K562 (cell line): Measurements from ENCODE around the gene RARRES2. TPM values are rescaled to one million over a fixed set of nuclear protein-coding genes. Genes with fewer than 3 reads are reported as not detected.
"Not testable (repeated sequence)": the region's sequence is repeated elsewhere in the genome, so short reads cannot be mapped to it uniquely, and the experiment has no call there.

ENCODE experiments used
- AFF1 ChIP-seq, 2 experiments: fragments of 450-650 bp; IDR thresholded peaks; 2 replicates each; pipeline ENCODE4 v1.6.1; 2018; ENCODE audit warnings: mild to moderate bottlenecking in 2 of 2, low read depth in 1 of 2; ENCODE audit not compliant: partially characterized antibody in 2 of 2
- ARHGAP35 ChIP-seq: fragments of 450-650 bp; IDR thresholded peaks from 2 replicates; pipeline ENCODE4 v1.6.1; 2018; ENCODE audit not compliant: partially characterized antibody
- CREB3L1 ChIP-seq: fragments of 450-650 bp; IDR thresholded peaks from 2 replicates; pipeline ENCODE4 v1.6.1; 2014; ENCODE audit warnings: low read depth, mild to moderate bottlenecking, moderate library complexity, borderline replicate concordance
- CXXC5 ChIP-seq: fragments of 250-450 bp; sonication (Bioruptor Pico); IDR thresholded peaks from 2 replicates; pipeline ENCODE4 v1.8.0; 2022; ENCODE audit warnings: inconsistent platforms, mild to moderate bottlenecking, moderate library complexity
- HMBOX1 ChIP-seq: sonication (generic); IDR thresholded peaks from 2 replicates; pipeline ENCODE4 v1.6.1; 2016
- JUN ChIP-seq, 2 experiments: sonication (generic) in 1 of 2; formaldehyde crosslinking in 1 of 2; IDR thresholded peaks; 2 replicates each; pipeline versions ENCODE4 v1.6.1 to v1.8.0; 2012 to 2022; ENCODE audit warnings: borderline replicate concordance in 2 of 2, mild to moderate bottlenecking in 2 of 2, improper control_type of control experiment in 1 of 2, low read depth in 1 of 2, low read length in 1 of 2, missing genetic modification reagents in 1 of 2
- MAX ChIP-seq: sonication (generic); formaldehyde crosslinking; IDR thresholded peaks from 2 replicates; pipeline ENCODE4 v1.9.0; 2022; ENCODE audit warnings: mild to moderate bottlenecking, missing genetic modification reagents
- NR2C1 ChIP-seq, 2 experiments: fragments of 450-650 bp; IDR thresholded peaks; 2 replicates each; pipeline ENCODE4 v1.6.1; 2017; ENCODE audit warnings: mild to moderate bottlenecking in 2 of 2, antibody characterized with exemption in 1 of 2, inconsistent platforms in 1 of 2, missing compliant biosample characterization in 1 of 2, missing genetic modification characterization in 1 of 2
- OTX1 ChIP-seq: fragments of 450-650 bp; formaldehyde crosslinking; IDR thresholded peaks from 2 replicates; pipeline ENCODE4 v1.4.0; 2022; ENCODE audit warnings: mild to moderate bottlenecking
- SMARCE1 ChIP-seq: fragments of 450-650 bp; IDR thresholded peaks from 2 replicates; pipeline ENCODE4 v1.7.1; 2016; ENCODE audit warnings: mild to moderate bottlenecking
- polyA plus RNA-seq, 8 experiments: library from polyadenylated mRNA; depleted of rRNA in 4 of 8; stranded (reverse) in 5 of 8; unstranded in 3 of 8; fragments of >200 nt; fragmentation: Nextera tagmentation in 2 of 8; fragmentation: Illumina TruSeq in 1 of 8; extraction: Ambion mirVana in 2 of 8; extraction: Trizol in 1 of 8; gene quantifications; 2 replicates each; pipeline versions ENCODE4 v1.2.1 to v1.2.3, GENCODE V29; 2011 to 2014; ENCODE audit warnings: inconsistent platforms in 1 of 8, missing spikeins in 1 of 8
- total RNA-seq, 7 experiments: library from RNA; depleted of rRNA in 6 of 7; stranded (reverse); fragments of >200 nt in 6 of 7; fragmentation: Illumina TruSeq in 2 of 7; extraction: Trizol in 2 of 7; gene quantifications; 2 replicates each; pipeline versions ENCODE4 v1.2.1 to v1.2.3, GENCODE V29; 2011 to 2021; ENCODE audit warnings: low replicate concordance in 1 of 7

RARRES2 gene
- total and polyA plus RNA-seq, 9 of the 15 experiments (the other 6 are each of a cell fraction or from before 2014, with no cell fraction given), result 0.11 to 1.7 (median 0.23) TPM; not detected in 6

- 0 out of 2 replicates have a peak, but pooled peaks have one; percentile 26 for TF ChIP-seq NR2C1 (IDR thresholded peaks at IDR 0.05)
- 0 out of 2 replicates have a peak, but pooled peaks have one; percentile 12 for TF ChIP-seq NR2C1 (tag; IDR thresholded peaks at IDR 0.05)
- 0 out of 2 replicates have a peak, but pooled peaks have one; percentile 27 for TF ChIP-seq SMARCE1
- peak; percentile 86 for TF ChIP-seq HMBOX1
- peak; percentile 72 for TF ChIP-seq MAX (CRISPR knock-in tag)
- peak in 1 of 2 experiments; percentile 51 for TF ChIP-seq AFF1 (IDR thresholded peaks at IDR 0.05; ENCODE audit: low read depth in 1 of 2, partially characterized antibody in 2 of 2)
- TF ChIP-seq JUN (IDR thresholded peaks at IDR 0.05; ENCODE audit: borderline replicate concordance, low read depth, low read length), result 0 out of 2 replicates have a peak, but pooled peaks have one; percentile 15
- not testable (repeated sequence) for TF ChIP-seq JUN (CRISPR knock-in tag; IDR thresholded peaks at IDR 0.05; ENCODE audit: borderline replicate concordance)
- peak; percentile 64 for TF ChIP-seq CXXC5
- 0 out of 2 replicates have a peak, but pooled peaks have one; percentile 16 for TF ChIP-seq OTX1
- TF ChIP-seq ARHGAP35, result peak; percentile 4
- TF ChIP-seq CREB3L1, result peak; percentile 75; the same call in 1 of the 2 replicates
These were observed 36.0 kb downstream of the RARRES2 start (continued) for GRCh38 chr7:150305259-150305902.
